HG03575 (cell line): ENCODE measurements around the gene GALNT9.

ENCODE experiments used
- ATAC-seq: cut with Tn5 transposase; IDR thresholded peaks from one replicate; pipeline ENCODE4 v1.9.1; 2021; ENCODE audit not compliant: unreplicated experiment, insufficient number of reproducible peaks, low FRiP score; ENCODE audit errors: extremely low read depth

The GALNT9 gene

GRCh38 chr12:132186857-132187620 lies 142.3 kb downstream of the GALNT9 start:
- no peak for ATAC-seq

- no peak for ATAC-seq
Observed at GRCh38 chr12:132186208-132186856, 143.1 kb downstream of the GALNT9 start.

- ATAC-seq: no peak
Observed at GRCh38 chr12:132185705-132186104, 143.7 kb downstream of the GALNT9 start.

- no peak for ATAC-seq
Observed at GRCh38 chr12:132182711-132183365, 146.6 kb downstream of the GALNT9 start.

- no peak for ATAC-seq
Observed at GRCh38 chr12:132182206-132182710, 147.1 kb downstream of the GALNT9 start.

- no peak for ATAC-seq
Observed at GRCh38 chr12:132181570-132182200, 147.7 kb downstream of the GALNT9 start.

GRCh38 chr12:132180648-132181546 lies 148.5 kb downstream of the GALNT9 start:
- ATAC-seq: no peak

GRCh38 chr12:132179431-132180362 lies 149.7 kb downstream of the GALNT9 start:
- ATAC-seq: no peak

GRCh38 chr12:132178801-132179401 lies 150.5 kb downstream of the GALNT9 start:
- ATAC-seq: no peak

- no peak for ATAC-seq
Observed at GRCh38 chr12:132178316-132178715, 151.1 kb downstream of the GALNT9 start.

GRCh38 chr12:132176920-132177551 lies 152.4 kb downstream of the GALNT9 start:
- ATAC-seq: no peak

- no peak for ATAC-seq
Observed at GRCh38 chr12:132176385-132176919, 152.9 kb downstream of the GALNT9 start.

- no peak for ATAC-seq
Observed at GRCh38 chr12:132175496-132176384, 153.6 kb downstream of the GALNT9 start.

- no peak for ATAC-seq
Observed at GRCh38 chr12:132174839-132175490, 154.4 kb downstream of the GALNT9 start.
